Measurements from ENCODE around the gene USP22. TPM values are rescaled to one million over a fixed set of nuclear protein-coding genes. Genes with fewer than 3 reads are reported as not detected.

The USP22 gene
- total RNA-seq, 1 donor from 2014 or later: 79.1 TPM

Small RNA genes lying within 50 kb of the gene (small RNA-seq; reads per million reads assigned to genes)
- gene AC087393.1: not detected

Other genes starting within 250 kb of the USP22 start
- gene DHRS7B, start 84.0 kb upstream of the USP22 start, total RNA-seq: 31.7 TPM
- gene TMEM11, start 171.2 kb upstream of the USP22 start, total RNA-seq: 30.2 TPM
- 4.2 TPM for gene NATD1, start 210.4 kb upstream of the USP22 start, total RNA-seq
- 21.6 TPM for gene MAP2K3, start 241.7 kb upstream of the USP22 start, total RNA-seq